ENCODE measurements around the gene VPREB3.
A peak's percentile ranks its signal among the peaks of the same experiment; 100 is the strongest.

Gene VPREB3

DNA sequence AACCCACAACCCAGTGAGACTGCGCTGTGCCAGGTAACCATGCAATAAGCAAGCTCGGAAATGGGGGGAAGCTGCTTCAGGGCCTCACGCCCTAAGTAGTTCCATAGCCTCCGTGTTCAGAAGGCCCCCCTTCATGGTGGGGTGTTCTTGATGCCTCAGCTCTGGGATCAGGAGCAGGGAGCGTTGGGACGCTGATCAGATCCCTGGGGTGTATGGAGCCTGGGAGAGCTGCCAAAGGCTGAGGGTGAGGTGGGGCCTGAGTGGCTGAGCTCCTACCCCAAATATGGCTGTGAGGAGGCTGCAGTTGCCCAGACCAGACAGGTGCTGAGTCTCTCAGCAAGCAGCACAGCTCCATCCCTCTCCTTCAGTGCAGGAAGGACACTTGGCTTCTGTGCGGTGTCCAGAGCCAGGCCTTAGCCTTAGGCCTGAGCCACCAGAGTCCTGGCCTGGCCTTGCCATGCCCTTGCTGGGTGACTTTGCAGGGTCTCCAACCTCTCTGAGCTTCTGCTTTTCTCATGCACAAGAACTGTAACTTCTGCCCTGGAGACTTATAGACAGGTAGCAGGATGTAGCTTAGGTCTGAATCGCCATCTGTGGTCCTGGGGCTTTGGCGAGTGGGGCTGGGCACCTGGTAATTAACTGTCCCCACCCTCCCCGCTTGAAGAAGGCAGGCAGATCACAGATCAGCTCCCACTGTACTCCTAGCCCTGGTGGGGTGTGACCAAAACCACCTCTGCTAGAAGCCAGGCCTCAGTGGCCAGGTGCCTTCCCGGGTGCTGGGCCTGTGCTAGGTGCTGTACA is 23.8 kb upstream of the VPREB3 start:
- TF ChIP-seq CTCF (conservative IDR thresholded peaks at IDR 0.05; ENCODE audit: low read length) = no peak
- H3K4me3 ChIP-seq (ENCODE audit: low read length) = no peak overlapping the region
- DNase-seq (ENCODE audit: low read depth) = no peak

- TF ChIP-seq CTCF (conservative IDR thresholded peaks at IDR 0.05; ENCODE audit: low read length) = no peak
- DNase-seq (ENCODE audit: low read depth) = no peak
- no peak overlapping the region for H3K4me3 ChIP-seq (ENCODE audit: low read length)
Measured at GRCh38 chr22:23775779-23776375, 21.7 kb upstream of the VPREB3 start.

DNA sequence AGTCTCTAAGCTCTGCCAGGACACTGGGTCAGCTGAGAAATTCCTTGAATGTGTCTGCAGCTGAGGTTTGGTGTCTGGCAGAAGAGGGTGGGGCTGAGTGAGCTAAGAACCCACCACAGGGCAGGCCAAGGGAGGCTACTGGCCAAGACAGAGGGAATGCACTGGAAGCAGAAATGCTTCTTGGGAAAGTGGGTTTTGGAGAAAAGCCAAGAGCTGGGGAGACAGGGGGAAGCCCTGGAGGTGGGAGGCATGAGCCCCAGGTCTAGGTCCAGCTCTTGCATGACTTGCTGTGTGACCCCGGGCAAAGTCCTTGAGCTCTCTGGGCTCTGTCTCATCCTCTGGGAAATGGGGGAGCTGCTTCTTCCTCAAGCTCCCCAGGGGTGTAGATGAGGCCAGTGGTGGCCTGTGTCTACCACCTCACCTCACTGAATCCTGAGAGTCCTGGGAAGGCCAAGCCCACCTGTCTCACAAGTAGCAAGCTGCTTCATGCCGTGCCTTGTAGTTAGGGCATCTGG is 20.8 kb upstream of the VPREB3 start:
- H3K4me3 ChIP-seq (ENCODE audit: low read length) = no peak overlapping the region
- DNase-seq (ENCODE audit: low read depth) = peak; percentile 77
- TF ChIP-seq CTCF (conservative IDR thresholded peaks at IDR 0.05; ENCODE audit: low read length) = no peak

GRCh38 chr22:23774114-23774921 is 20.1 kb upstream of the VPREB3 start:
- H3K4me3 ChIP-seq (ENCODE audit: low read length) = no peak overlapping the region
- no peak for TF ChIP-seq CTCF (conservative IDR thresholded peaks at IDR 0.05; ENCODE audit: low read length)
- no peak for DNase-seq (ENCODE audit: low read depth)

GRCh38 chr22:23773483-23774113 is 19.4 kb upstream of the VPREB3 start:
- peak overlapping the region; percentile 55 for H3K4me3 ChIP-seq (ENCODE audit: low read length)
- no peak for TF ChIP-seq CTCF (conservative IDR thresholded peaks at IDR 0.05; ENCODE audit: low read length)
- DNase-seq (ENCODE audit: low read depth) = no peak

DNA sequence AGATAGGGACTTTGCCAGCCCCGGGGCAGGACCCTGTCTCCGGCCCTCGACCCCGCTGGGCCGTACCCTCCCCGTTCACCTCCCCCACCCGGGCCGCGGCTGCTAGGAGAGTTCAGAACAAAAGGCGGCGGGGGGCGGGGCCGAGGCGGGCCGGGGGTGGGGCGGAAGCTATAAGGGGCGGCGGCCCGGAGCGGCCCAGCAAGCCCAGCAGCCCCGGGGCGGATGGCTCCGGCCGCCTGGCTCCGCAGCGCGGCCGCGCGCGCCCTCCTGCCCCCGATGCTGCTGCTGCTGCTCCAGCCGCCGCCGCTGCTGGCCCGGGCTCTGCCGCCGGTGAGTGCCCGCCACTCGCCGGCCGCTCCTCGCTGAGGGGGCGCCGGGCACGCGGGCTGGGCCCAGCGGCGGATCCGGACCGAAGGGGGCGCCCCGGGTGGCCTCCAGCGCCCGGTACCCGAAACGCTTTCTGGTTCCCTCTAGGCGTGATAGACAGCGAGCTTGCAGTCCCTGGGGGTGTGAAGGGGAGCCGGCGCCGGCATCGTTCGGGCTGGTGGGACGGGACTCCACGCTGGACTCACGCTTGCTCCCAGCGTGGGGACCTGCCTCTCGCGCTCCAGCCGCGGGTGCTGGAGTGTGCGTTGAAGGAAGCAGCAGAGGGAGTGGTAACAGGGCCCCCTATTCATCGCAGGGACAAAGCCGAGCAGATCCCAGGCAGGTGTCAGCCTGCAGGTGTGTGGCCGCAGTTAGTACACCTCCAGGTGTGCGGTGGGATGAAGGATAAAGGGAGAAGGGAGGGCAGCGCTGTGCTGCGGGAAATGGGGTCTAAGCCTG is 18.6 kb upstream of the VPREB3 start, which contains the start of gene MMP11:
Gene MMP11 (plus strand): TSS at position 201 of the 825 bp plus-strand sequence. CDS start 22 bp downstream, at position 223.
- 0 out of 2 replicates have a peak, but pooled peaks have one; percentile 3 for TF ChIP-seq CTCF (conservative IDR thresholded peaks at IDR 0.05; ENCODE audit: low read length)
- peak within 1 kb of the TSS; percentile 55 for H3K4me3 ChIP-seq (ENCODE audit: low read length)
- DNase-seq (ENCODE audit: low read depth) = peak; percentile 28

All from AG10803 (cell line).